ENCODE measurements around the gene EDA. TPM values are rescaled to one million over a fixed set of nuclear protein-coding genes. Genes with fewer than 3 reads are reported as not detected.

EDA gene
- total RNA-seq, 1 donor = 0.09 TPM

DNA sequence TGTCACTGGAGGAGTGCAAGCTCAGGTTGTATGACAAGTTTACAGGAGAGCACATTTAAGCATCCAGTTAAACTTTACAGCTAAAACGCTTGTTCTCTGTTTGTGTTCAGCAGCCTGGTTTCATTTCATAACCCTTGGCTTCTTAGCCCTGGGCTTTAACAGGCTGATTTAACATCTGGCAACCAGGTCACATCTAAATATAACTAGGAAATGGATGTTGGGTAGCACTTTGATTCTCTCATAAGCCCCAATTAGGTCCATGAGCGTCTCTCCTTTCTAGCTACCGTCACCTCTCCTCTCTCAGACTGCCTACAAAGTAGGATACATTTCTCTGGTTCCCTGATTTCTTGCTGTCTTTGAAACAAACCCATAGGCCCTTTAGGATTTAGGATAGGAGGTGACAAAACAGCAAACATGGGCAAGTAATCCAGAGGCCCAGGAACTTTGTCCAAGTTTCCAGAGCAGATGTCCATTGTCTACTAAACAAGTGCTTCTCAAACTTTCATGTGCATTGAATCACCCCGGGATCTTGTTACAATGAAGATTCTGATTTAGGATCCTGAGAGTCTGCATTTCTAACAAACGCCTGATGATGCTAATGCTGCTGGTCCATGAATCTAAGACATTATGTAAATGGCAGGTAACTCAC is 468.8 kb downstream of the EDA start:
- DNase-seq (ENCODE audit: low read depth) = no peak
- TF ChIP-seq, protein P1, sequence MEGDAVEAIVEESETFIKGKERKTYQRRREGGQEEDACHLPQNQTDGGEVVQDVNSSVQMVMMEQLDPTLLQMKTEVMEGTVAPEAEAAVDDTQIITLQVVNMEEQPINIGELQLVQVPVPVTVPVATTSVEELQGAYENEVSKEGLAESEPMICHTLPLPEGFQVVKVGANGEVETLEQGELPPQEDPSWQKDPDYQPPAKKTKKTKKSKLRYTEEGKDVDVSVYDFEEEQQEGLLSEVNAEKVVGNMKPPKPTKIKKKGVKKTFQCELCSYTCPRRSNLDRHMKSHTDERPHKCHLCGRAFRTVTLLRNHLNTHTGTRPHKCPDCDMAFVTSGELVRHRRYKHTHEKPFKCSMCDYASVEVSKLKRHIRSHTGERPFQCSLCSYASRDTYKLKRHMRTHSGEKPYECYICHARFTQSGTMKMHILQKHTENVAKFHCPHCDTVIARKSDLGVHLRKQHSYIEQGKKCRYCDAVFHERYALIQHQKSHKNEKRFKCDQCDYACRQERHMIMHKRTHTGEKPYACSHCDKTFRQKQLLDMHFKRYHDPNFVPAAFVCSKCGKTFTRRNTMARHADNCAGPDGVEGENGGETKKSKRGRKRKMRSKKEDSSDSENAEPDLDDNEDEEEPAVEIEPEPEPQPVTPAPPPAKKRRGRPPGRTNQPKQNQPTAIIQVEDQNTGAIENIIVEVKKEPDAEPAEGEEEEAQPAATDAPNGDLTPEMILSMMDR (IDR thresholded peaks at IDR 0.05; ENCODE audit: insufficient read depth, low read length) = no peak
- H3K4me3 ChIP-seq (ENCODE audit: low read depth, low read length) = no peak overlapping the region

DNA sequence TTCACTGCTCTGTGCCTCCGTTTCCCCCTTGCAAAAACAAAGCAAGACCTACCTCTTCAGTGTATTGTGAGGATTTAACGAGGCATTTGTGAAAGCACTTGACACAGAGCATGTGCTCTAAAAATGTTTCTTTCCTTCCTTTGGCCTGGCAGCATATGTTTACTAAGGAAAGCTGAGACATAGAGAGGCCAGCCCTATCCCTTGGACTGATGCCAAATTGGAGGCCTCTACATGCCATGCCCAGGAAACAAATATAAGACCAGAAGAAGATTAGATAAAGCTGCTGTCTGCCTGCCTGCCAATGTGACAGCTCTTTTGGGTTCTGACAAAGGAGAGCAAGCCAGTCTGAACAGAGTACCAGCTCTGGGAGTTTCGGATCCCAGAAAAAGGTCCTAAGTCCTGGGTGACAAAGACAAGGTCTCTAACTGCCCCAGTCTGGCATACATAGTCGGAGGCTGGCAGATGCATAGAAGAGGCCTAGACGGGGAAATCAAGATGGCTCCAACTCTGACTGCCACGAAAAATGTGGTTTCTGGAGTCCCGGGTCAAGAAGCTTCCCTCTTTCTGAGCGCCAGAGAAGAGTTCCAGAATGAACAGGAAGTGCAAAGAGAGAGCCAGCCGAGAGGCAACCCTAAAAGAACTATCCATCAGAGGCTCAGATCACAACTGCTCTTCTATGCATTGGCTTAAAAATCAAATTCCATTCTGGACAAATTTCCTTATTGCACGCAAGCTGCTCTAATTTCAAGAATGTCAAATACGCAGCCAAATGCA is 472.1 kb downstream of the EDA start:
- TF ChIP-seq, protein P1 (IDR thresholded peaks at IDR 0.05; ENCODE audit: insufficient read depth, low read length) = no peak
- peak; percentile 70 for DNase-seq (ENCODE audit: low read depth)

DNA sequence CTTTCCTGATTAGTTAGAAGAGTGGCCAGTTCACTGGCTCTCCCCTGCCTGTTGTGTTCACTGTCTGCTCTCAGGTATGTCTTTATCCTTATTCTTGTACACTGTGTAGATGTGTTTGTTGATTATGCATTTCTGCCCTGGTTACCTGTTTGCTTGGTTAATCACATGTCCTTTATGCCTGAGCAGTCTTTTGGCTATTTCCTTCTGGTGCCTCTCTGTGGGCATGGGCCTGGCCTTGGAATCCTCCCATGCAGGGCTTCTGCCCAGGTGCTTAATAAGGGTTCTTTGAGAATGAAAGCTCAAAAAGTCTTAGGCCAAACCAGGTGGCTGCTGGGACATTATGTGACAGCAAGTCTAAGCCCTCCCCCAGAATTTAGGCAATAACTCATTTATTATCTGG is 472.8 kb downstream of the EDA start:
- H3K4me3 ChIP-seq (ENCODE audit: low read depth, low read length) = no peak overlapping the region
- TF ChIP-seq, protein P1 (IDR thresholded peaks at IDR 0.05; ENCODE audit: insufficient read depth, low read length) = no peak
- DNase-seq (ENCODE audit: low read depth) = no peak

More for the DNA sequence above, 472.1 kb downstream of the EDA start:
- no peak overlapping the region for H3K4me3 ChIP-seq (ENCODE audit: low read depth, low read length)

Small RNAs within 50 kb of the gene (small RNA-seq; reads per million reads assigned to genes)
- not detected for gene MIR676
- gene RF00012 = not detected

Other genes starting within 250 kb of the EDA start
- not detected in 2 replicates for gene NALF2, start 111.8 kb upstream of the EDA start, total RNA-seq (ENCODE audit: low replicate concordance)